HuH-7 (cell line): ENCODE measurements around the gene DNER.
"Not testable (repeated sequence)": the region's sequence is repeated elsewhere in the genome, so short reads cannot be mapped to it uniquely, and the experiment has no call there.

ENCODE experiments used
- DNase-seq: peaks from one replicate; pipeline ENCODE4 v3.0.0; 2011; ENCODE audit warnings: low spot score

DNER gene

DNA sequence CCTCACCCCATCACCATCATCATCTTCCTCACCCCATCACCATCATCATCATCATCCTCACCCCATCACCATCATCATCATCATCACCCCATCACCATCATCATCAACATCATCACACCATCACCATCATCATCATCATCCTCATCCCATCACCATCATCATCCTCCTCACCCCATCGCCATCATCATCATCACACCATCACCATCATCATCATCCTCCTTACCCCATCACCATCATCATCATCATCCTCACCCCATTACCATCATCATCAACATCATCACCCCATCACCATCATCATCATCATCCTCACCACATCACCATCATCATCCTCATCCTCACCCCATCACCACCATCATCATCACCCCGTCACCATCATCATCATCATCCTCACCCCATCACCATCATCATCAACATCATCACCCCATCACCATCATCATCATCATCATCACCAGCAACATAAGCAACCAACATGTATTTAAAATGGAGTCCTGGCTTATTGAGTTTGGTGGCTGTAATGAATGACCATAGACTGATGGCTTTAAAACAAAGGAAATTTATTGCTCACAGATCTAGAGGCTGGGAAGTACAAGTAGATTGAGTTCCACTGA lies 150.0 kb downstream of the DNER start:
- no peak for DNase-seq

DNA sequence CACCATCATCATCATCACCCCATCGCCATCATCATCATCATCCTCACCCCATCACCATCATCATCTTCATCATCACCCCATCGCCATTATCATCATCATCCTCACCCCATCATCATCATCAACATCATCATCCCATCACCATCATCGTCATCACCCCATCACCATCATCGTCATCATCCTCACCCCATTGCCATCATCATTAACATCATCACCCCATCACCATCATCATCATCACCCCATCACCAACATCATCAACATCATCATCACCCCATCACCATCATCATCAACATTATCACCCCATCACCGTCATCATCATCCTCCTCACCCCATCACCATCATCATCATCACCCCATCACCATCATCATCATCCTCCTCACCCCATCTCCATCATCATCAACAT lies 151.0 kb downstream of the DNER start:
- DNase-seq, result no peak

DNA sequence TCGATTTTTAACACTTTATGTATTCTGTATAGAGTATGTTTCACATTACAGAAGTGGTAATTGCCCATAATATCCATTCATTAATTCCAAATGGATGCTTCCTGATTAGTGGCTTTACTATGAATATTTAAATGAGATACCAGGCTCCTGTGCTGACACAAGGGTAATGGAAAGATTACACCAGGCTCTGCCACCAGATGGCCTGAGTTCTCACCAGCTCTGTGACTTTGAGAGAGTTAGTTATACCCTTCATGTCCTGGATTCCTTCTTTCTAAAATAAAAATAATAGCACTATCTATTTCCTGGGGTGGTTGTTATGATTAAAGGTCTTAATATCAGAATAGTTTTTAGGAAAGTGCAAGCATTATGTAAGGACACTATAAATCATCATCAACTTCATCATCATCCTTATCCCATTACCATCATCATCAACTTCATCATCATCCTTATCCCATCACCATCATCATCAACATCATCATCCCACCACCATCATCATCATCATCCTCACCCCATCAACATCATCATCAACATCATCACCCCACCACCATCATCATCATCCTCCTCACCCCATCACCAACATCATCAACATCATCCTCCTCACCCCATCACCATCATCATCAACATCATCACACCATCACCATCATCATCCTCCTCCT lies 151.8 kb downstream of the DNER start:
- no peak for DNase-seq

DNA sequence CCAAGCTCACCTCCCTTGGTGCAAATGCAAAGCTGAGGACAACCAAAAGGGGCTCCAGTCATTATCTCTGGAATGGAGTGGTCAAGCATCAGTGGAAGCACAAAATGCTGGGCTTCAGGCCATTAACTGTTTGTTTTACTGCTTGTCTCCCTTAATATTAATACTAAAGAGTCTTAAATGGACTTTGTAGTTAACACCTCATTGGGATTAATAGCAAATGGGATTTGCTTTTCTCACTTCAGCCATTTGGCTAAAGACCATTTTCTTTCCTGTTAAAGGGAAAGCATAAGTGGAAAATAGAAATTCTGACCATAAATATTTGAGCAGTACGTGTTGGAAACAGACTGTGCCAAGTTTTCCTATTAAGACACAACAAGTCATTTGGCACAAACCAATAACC lies 154.4 kb downstream of the DNER start:
- DNase-seq, result no peak

DNA sequence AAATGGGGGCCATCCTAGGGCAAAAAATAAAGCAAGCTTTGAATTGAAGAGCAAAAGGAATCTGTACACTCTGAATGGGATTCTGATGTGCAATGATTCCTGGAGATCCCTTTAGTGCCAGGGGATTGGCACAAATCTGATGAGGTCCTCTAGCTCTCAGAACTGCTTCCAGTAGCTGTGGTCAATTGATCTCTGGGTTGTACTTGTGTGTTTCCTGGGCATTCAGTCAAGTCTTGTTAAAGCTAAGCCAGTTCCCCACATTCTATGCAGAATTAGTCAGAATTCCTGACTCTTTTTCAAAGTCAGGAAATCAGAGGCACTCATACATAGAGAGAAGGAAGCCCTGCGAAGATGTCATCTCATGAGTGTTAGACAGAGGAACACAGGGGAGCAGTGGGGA lies 161.3 kb downstream of the DNER start:
- DNase-seq, result no peak

DNA sequence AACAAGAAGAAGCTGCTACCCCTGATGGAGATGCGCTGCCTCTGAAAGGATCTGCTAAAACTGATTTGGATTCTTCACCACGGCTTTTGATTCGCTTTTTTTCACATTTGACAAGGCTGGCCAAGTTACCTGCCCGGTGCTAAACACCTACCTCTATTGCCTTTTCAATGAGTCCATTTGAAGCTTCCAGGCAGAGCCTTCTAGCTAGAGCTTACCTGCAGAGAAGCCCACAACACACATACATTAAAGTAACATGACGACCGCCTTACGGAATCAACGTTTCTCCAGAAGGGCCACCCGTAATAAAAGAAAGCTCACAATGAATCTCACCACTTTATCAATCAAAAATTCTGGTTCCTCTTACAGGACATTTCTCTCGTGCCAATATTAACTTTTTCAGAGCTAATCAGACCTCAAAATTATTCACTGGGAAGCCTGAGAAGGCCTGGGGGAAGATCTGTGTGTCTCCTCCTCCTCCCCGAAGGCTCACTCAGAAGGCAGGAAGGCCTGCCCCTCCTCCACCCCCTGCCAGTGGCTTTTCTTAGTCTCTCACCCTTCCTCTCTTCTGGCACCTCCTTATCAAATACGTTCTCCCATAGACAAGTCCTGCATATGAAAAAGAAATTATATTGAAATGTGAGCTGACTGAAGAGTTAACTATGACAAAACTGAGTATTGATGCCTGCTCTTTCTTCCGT lies 171.0 kb downstream of the DNER start:
- no peak for DNase-seq

DNA sequence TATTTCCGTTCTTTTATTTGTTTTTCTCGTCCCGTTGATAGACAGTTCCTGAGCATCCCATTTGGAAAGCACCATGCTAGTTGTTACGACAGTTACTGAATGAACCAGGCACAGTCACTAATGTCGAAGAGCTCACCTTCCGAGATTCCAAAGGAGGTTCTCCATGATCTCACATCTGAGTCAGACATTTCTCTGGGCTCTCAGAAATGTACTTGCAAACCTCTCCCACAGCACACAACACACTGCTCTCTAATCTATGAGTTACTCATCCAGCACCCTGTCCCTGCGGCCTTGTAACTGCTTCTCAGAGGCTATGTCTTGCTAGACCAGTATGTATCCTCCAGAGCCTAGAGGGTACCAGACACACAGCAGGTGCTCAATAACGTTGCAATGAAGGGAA lies 174.7 kb downstream of the DNER start:
- DNase-seq, result no peak

DNA sequence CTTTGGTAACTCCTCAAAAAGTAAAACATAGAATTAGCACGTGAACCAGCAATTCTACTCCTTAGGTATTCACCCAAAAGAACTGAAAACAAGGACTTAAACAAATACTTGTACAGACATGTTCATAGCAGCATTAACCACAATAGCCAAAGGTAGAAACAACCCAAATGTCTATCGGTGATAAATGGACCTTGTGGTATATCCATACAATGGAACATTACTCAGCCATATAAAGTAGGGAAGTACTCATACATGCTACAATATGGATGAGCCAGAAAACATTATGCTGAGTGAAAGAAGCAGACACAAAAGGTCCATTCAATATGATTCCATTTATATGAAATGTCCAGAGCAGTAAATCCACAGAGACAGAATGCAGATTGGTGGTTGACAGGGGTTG lies 182.8 kb downstream of the DNER start:
- no peak for DNase-seq

DNA sequence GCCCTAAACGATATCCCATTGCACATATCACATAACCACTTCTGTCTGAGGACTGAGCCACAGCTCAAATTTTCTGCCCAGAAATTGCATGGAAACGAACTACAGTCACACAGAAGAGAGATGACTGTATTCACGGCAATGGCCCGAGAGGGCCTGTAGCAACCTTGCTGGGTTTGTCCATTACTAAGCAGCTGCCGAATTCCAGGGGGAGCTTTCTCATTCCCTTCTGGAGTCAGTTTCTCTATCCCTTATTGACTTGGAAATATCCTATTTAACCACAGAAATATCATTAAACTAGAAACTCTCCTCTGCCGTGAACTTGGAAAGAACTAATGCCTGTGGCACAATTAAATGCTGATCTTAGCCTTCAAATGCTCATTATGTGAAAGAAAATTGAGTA lies 183.9 kb downstream of the DNER start:
- DNase-seq, result no peak

DNA sequence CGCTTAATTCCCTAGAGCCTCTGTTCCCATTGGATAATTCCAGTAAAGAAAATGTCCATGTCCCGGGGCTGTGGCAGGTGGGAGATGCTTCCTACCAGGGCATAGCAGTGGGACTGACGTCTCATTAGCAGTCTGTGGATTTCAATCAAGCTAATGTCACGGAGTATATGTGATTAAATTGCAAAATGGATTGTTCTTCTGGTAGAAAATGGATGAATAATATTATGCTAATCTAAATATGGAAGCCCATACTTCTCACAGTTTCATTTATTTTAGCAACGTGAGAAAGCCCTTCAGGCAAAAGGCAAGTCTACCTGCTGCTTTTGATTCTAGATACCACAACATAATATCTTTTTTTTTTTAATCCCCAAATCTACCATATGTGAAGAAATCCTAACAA lies 185.5 kb downstream of the DNER start:
- no peak for DNase-seq

DNA sequence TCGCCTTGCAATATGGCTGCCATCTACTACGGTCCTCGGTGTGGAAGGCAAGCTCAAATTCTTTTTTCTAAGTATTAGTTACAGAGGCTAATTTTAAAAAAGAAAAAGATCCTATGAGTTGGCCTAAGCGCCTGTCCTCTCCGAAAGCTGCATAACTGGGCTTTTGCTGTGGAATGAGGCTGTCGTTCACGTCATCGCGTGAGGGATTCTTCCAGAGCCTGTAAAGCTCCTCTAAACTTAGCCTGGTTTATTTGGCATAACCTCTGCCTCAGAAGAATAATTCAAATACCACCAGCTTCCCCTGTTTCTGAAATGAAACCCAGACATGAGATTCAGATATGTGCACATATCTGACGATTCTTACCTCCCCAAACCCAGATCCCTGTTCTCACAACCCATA lies 187.4 kb downstream of the DNER start:
- DNase-seq, result no peak

DNA sequence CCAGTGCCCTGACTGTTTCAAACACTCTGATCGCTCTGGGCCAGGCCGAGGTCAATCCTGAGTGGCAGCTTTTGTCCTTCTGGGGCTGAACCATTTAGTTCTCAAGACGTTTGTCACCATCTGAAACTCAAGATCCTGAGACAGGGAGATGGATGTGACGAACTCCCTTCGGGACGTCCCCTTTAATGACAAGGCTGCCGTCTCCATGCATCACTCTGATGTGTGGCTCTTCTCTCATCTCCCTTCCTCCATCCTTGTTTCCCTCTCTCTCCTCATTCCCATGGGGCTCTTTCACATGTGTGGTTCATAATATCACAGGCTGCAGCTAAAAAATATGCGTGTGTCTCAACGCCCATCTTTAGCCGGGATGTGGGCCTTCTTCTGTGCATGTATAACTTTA lies 189.6 kb downstream of the DNER start:
- DNase-seq, result no peak

DNA sequence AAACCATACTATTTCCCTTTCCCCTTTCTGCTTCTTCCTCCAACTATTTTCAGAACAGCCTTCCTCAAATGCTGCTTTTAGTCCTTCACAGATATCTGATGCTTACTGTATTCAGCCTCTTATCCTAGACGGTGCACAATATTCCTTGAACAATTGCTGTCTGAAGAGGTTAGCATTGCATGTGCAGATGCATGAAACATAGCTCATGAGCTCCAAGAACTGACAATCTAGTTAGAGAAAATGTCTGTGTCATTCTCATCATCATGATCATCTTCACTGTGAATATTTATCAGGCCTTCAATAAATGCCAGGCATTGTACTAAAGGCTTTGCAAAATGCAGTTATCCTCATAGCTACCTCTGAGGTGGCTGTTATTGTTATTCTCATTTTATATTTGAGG lies 190.7 kb downstream of the DNER start:
- DNase-seq, result no peak

DNA sequence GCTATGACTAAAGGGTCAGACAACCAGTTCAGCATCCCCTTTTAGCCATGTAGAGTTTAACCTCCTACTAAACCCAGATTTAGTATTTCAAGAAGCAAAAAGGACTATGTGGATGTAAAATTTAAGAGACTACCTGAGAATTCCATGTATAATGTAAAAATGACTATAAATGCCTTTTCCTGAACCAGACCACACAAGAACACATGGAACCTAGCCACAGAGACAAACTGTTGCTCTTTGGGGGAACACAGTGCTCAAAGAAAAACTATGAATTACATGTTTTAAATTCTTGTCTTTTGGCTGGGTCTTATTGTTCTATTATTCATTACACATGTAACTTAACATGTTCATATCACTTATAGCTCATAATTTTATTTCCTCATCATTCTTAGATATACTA lies 192.8 kb downstream of the DNER start:
- no peak for DNase-seq

DNA sequence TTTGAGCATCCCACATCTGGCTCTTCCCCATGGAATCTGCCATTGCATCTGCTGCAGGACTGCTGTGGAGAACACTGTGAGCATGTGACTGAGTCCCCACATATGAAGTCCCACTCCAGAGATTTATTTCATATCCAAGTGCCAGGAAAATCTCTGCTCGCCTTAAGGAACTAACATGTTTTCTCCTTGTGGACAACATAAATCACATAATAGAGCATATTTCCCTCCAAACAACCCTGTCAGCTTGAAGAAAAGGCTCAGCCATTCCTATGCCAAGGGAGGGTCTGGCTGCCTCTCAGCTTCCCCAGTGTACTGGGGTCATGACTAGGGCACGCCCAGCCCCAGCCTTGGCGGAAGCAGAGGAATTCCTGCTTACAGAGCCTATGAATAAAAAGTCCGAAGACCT lies 193.7 kb downstream of the DNER start:
- DNase-seq, result no peak

DNA sequence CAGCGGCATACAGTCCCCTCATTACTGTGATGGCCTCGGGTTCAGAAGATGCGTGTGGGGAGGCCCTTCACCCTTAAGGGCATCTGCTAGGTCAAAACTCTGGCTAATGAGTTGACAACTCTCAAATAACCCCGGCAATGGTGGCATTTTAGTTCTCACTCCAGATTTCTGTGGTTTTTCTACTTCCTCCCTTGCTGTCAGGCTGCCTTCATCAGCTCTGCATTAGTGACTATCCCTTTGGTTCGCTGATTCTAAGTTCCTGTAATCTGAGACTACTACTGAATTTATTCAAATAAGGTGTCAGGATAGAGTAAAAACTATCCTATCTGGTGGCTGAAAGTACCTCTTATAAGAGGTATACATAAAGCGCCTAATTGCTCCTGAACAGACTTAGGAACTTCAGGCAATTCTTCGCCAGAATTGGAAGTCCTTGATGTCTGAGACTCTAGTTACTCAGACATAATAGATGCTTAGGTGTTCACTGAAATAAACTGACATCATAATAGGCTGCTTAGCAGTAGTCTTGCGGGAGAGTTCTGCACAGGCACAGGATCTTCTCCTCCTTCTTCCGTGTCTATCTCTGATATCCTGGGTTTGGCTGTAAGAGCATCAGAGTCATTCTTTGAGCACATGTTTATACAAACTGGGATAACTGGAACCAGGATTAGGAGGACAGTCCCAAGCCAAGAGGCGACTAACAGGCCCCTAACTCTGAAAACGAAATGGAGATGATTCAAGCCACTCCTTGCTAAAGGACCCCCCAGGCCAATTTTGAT lies 194.5 kb downstream of the DNER start:
- DNase-seq, result no peak

DNA sequence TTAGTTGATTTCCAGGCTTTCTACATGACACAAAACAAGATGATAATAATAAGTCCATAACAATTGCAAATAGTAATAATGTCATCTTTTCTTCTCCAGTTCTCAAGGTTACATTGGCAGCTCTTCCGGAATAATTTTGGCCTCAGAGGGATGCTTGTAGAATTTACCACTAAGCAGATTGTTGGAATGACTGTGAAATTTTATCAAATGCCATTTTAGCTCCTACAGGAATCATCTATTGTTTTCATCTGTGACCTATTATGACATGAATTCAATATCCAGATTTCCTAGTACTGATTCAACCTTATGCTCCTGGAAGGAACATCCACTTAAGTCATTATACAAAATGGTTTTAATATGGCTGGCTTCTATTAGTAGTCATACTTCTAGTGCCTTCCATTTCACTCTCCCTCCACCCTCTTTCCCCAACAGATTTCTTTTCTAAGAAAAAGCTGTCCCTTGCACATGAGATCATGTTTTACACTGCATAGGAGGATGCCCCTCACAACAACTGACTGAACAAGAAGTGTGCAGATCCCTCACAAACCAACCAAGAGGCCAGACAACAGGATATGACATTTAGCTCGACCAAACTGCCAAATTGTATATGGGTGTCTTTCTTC lies 200.0 kb downstream of the DNER start:
- DNase-seq, result no peak

DNA sequence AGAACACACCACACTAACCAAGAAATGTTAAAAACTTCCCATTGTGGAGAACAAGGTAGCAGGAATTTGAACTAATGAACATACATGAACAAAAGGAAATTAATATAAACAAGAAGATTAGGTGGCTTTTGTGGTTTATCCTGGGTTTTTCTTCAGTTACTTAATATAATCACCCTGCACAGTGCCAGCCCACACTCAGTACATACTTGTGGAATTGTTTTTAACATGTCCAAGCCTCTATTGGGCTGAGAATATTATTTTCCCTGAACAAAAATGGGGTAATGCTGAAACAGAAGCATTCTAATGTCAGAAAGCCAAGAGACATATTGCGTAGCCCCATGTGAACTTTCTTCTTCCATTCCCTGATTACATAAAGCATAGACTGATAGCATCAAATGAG lies 202.8 kb downstream of the DNER start:
- DNase-seq, result no peak

DNA sequence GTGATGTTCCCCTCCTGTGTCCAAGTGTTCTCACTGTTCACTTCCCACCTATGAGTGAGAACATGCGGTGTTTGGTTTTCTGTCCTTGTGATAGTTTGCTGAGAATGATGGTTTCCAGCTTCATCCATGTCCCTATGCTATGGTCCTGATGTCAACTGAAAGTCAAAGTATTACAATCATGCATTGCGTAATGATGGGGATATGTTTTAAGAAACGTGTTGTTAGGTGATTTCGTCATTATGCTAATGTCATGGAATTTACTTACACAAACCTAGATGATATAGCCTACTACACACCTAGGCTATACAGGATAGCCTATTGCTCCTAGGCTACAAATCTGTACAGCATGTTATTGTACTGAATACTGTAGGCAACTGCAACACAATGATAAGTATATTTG lies 207.7 kb downstream of the DNER start:
- DNase-seq, result not testable (repeated sequence)

DNA sequence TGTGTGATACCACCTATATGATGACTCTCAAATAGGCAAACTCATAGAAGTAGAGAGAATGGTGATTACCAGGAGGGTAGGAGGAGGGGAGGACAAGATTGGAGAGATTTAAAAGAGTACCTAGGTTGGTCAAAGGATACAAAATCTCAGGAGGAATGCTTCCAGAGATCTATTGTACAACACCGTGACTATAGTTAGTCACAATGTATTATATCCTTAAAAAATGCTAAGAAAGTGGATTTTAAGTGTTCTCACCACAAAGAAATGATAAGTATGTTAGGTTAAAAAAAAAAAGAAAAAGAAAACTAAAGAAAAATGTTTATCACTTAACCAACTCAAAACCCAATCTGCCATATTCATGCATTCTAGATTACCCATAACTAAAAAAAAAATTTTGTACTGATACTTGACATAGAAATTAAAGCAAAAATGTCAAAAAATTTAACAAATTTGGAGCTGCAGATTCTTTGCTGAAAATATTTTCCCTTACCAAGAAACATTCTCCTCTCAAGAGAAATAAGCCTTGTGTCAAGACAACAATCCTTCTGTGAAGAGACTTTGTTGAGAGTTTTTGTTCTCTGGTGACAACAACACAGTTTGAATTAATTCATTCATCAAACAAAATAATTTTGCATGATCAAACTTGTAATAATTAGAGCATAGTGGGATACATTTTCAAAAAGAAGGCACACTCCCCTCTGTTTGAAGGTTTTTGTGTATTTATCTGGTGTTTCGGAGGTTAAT lies 213.1 kb downstream of the DNER start:
- DNase-seq, result no peak

DNA sequence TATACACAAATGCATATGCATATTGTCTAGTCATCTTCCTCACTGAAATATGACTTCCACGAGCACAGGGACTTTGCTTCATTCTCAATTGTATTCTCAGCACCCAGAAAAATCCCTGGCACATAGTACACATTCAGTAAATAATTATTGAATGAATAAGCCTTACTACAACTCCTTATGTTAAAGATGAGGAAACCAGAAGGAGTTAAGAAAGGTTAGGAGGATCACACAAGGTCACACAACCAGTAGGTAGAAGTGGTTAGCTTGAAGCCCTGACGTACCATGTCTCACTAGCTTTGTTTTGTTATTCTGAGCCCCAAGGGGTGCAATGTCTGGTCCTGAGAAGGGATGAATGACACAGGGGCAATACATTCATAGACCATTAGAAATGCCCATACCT lies 222.3 kb downstream of the DNER start:
- DNase-seq, result no peak

DNA sequence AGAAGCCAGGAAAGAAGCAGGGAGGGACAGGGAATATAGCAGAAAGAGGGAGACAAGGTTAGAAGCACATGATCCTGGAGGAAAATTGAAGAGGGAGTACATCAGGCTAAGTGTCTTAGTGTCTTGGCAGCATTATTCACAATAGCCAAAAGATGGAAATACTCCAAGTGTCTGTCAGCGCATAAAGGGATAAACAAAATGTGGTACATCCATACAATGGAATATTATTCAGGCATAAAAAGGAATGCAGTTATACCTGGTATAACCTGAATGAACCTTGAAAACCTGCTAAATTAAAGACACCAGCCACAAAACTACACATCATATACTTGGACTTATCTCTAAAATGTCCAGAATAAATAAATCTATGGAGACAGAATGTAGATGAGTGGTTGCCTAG lies 224.2 kb downstream of the DNER start:
- no peak for DNase-seq
